Activated CD4-positive, CD25-positive, alpha-beta regulatory T cell (primary cell): Measurements from ENCODE around the gene CISD1.
A peak's percentile ranks its signal among the peaks of the same experiment; 100 is the strongest.

Experiments
- DNase-seq, 4 experiments: peaks; one replicate each; lab custom pipeline; 2025; lab: John Stamatoyannopoulos, UW

Gene CISD1

GRCh38 chr10:58265249-58265648 lies 3.7 kb upstream of the CISD1 start:
- DNase-seq, result no peak

DNA sequence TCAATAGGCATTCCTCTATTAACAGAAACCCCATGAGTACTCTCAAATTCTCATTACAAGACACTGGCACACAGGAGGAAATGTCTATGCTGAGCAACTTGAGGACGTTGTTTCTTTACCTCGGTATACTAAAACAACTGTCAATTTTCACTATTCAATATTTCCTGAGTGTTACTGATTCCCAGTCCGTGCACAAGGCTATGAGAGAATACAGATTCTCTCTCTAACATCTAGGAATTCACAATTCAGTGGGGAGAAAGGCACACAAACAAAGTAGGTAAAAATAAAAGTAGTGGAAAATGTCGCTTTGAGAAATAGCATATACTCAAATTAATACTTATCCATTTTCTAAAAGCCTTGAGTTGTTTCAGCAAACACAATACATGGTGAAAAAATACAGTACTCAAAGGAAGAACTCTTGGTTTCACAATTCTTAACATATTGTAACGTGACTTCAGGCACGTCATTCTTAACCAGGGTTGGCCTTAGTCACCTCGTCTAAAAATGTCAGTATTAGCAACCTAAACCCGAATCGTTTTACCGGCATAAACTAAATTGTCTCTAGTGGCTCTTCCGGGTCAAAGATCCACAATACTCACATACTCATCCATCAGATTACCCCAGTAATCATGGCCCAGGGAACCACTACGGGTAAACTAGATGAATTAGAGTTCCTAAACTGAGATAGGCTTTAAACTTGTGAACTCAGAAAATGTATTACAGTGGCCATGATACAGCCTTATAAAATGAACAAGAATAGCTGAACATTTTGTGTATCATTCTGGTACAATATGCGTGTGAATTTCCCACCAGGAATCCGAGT lies 2.7 kb upstream of the CISD1 start:
- no peak for DNase-seq

DNA sequence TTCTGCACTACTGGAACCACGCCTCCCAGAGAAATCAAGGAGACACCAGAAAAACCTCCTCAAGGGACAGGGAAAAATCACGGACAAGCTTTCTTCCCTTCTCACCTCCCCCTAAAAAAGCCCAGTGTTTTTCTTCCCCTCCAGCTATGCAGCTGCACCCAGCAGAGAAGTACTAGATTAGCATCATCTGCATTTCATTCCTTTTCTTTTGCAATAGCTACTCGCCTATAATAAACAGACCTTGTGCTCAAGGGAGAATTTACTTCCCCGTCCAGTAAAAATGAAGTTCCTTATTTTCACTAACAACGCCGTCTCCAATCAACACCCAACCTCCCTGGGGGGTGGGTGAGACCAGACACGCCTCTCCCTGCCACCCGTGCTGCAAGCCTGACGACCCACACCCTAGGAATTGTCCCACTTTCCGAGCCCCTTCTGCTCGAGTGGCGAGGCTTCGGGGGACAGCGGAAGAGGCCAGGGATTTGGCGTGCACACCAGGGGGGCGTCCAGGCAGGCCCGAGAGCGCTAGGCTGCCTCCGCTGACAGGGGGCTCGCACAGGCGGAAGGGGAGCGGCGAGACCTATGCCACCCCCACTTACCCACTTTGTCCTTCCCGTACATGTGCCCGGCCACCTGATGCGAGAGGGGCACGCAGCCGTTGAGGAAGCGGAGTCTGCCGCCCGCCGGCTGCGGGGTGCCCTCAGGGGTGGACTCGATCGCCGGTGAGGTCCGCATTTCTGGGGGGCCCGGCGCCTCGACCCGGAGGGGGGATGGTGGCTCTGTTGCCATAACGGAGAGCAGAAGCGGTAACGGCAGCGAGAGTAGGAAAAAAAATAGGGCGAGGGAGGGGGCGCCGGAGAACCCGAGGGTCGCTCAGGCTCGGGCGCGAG lies 1.9 kb upstream of the CISD1 start:
- peak in 1 of 4 experiments; percentile 16 for DNase-seq

DNA sequence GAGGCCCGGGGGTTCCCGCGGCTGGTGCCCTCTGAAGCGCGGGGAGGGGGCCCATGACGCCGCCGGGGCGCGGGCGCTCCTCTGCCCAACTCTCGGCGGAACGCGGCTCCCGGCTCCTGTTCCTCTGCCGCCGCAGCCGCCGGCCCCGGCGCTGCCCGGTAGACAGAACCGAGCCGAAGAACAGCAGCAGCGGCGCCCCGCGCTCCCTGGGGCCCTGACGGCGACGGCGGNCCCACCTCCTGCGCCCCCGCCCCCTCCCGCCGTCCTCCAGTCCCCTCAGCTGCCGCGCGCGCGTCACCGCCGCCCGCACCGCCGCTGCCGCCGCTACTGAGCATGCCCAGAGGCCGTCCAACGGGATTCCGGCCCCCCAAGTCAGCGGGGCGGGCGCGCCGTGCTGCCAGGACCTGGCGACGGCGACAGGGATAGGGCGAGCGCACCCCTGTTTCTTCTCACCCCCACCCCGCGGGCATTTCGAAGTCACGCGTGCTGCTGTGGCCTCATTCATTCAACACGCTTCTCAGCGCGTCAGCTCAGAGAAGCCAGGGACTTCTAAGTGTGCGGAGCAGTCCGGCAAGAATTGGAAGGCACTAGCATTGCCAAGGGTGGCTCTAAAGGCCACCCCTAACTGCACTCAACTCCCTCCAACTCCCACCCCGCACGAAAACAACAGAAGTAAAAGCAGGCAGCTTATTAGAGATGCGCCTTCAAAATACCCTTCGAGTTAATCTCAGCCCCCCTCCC lies 1.1 kb upstream of the CISD1 start, which contains the start of gene IPMK:
Gene IPMK, minus strand, starts transcription at position 182 of the 741 bp plus-strand sequence. CDS start 283 bp downstream, outside the sequence.
- DNase-seq, result peak; percentile 81 to 88 (median 84)

DNA sequence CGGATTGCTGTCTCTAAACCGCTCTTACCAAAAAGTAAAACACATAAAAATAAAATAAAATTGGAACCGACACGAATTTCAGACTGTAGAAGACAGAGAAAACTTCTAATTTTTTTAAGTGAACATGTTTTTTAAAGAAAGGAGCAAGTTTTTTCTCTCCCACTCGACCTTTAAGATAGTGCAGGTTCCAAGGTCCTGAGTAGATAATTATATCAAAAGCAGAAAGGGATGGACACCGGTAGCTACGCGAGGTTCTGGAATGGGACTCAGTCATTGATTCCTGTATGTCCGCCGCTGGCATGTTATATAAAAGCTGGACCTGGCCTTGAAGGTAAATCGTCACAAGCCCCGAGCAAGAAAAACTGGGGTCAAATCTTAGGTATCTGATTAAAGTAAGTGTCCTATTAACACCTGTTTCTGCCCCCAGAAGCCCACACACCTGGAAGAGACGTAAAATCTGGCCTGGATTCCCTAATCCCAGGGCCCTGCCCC lies 462 bp upstream of the CISD1 start:
- no peak for DNase-seq

DNA sequence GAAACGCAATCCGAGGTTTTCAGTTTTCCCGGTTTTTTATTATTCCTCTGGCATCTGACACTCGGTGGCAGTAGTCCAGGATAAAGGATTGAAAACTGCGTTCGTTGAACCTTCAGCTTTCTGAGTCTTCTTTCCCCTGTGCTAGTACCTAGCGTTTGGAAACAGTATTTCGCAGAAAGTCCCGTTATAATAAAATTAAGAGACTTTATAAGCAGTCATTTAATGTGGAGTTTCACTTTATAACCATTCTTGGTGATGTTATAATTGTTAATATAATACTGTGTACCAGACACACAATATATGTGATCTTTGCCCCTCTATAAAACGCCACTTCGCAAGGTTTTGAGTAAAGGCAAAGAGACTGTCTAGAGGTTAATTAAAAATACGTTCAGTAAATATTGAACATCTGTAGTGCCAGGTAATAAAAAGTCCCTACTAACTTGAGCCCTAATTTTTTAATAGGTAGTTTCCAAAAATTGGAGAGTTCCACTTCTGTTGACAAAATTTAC lies 874 bp downstream of the CISD1 start:
- DNase-seq, result no peak

- DNase-seq, result no peak
Measured at GRCh38 chr10:58275261-58275660, 6.3 kb downstream of the CISD1 start.

GRCh38 chr10:58275908-58276307 lies 6.9 kb downstream of the CISD1 start:
- DNase-seq, result no peak

GRCh38 chr10:58278274-58278961 lies 9.5 kb downstream of the CISD1 start:
- no peak for DNase-seq

DNA sequence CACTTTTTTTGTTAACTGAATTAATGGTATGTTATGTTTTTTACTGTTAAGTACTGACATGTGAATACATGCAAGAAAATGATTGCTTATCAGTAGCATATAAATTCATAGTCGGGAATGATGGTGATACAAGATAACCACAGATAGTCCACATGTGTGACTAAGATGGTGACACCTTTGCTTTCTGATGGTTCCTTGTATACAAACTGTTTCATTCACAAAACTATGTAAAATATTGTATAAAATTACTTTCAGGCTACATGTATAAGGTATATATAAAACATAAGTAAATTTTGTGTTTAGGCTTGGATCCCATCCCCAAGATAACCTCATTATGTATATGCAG lies 10.0 kb downstream of the CISD1 start:
- DNase-seq, result no peak

DNA sequence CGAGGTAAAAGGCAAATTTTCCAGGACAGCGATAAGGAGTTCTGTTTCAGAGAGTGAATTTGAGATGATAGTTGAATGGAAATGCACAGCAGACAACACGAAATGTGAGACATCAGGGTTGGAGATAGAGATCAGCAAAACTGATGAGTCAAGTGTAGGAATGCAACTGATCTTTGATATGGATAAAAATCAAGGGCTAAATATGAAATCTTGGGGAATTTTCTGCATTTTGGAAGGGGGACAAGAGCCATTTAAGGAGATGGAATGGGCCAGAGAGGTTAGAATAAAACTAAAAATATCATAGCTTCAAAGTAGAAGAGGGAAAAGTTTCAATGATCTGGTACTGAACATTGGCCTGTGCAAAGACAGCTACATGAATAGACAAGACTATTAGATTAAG lies 11.5 kb downstream of the CISD1 start:
- no peak for DNase-seq

DNA sequence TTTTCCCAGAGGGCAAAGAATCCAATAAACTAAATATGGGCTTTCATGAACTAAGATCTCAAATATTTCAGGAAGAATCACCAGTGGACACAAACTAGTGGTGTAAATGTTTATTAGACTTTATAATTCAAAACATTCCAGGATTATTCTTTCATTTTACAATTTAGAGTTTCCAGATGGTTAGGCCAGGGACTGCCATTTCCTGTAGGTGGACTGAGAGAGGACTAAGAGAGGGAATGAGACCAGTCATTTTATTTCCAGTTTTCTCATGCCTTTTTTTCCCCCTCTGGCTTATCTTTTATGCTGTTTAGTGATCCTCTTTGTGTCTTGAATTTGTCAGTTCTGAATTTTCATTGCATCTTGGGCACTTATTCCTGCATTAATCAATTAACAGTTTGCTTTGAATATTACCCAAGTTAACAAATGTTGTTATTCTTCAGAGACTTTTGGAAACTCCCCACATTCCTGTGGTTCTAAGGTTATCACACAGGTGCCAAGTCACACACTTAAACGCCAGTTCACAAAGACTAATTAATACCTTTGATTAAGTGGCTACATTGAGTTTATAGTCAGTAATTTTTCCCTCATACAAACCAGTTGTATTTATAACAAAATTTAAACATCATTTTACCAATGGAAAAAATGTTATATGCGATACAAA lies 12.3 kb downstream of the CISD1 start:
- no peak for DNase-seq

DNA sequence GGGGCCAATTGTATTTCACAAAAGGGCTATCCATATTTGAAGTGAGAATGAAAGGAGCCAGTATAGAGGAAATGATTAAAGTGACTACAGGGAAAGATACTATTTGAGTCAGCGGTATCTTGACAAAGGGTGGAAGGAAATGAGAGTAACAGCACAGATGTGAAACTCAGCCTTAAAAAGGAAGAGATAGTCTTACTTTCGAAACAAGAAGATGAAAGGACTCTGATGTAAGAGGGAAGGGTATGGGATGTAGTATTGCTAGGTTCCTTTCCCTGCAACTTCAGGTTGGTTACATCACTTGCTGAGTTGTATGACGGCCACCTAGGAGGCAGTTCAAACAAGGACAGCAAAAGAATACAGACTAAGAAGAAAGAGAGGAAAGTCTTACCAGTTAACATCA lies 13.7 kb downstream of the CISD1 start:
- no peak for DNase-seq

- DNase-seq, result no peak
Measured at GRCh38 chr10:58291538-58292174, 22.7 kb downstream of the CISD1 start.

DNA sequence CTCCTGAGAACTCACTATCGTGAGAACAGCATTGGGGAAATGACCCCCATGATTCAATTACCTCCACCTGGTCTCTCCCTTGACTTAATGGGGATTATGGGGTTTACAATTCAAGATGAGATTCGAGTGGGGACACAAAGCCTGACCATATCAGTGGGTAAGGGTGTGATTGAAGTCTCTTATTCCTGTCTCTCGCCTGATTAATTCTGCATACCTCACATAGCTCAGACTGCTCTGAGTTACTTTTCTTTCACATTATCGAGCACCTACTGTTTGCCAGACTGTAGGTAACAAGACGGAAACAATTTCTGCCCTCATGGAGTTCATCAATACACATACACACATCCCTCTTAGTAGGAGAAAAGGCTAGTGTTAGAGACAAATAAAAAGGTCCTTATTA lies 25.0 kb downstream of the CISD1 start:
- DNase-seq, result no peak

GRCh38 chr10:58299580-58299979 lies 30.6 kb downstream of the CISD1 start:
- peak in 3 of 4 experiments; percentile 6 to 40 (median 13) for DNase-seq

DNA sequence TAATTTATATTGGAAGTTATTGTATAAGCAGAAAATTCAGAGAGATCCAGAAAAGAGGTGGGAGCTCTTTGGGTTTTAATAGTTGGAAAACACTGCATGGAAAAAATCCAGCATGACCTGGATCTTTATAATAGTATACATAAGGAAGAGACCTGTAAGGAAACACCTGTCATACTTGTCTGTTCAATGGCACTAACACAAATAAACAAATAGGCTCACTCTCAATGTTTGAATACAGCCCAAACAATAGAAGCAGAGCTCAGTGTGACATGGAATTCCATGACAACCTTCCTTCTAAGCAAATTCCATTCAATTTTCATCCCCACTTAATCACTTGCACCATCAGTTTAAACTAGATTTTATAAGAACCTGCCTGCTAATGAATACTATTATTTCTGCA lies 31.7 kb downstream of the CISD1 start:
- DNase-seq, result no peak

DNA sequence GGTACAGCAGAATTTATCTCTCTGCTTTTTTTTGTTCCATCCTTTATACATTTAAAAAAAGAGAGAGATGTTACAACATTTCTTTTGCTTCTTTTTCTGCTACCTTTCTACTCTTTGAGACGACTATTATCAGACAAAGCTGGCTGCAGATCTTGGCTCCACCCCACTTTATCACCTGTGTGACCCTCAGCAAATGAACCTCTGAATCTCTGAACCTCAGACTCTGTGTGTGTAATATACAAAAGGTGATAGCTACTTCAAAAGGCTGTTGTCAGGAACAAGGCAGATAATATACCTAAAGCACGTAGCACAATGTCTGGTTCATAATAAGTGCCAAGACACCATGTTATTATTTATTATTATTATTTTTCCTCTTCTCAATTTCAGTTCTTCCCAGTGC lies 33.3 kb downstream of the CISD1 start:
- DNase-seq, result no peak

DNA sequence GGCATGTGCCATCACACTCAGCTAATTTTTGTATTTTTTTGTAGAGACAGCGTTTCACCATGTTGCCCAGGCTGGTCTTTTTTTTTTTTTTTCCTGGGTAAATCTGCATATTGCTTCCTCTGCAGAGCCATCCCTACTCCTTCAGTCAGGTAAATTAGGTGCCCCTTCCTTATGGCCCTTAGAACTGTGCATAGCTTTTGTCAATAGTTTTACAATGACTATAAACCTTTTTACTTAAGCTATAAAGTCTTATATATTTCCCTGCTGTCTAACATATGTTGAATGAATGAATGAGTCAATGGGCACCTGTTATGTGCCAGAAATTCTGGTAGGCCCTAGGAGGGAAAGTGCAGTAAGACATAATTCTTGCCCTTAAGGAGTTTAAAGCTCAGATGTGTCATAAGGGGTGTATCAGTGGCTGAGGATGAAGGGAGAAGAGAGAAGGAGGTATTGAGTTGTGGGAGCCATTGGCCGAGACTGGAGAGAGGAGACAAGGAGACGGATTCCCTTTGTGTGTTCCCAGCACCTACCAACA lies 35.2 kb downstream of the CISD1 start:
- DNase-seq, result no peak

DNA sequence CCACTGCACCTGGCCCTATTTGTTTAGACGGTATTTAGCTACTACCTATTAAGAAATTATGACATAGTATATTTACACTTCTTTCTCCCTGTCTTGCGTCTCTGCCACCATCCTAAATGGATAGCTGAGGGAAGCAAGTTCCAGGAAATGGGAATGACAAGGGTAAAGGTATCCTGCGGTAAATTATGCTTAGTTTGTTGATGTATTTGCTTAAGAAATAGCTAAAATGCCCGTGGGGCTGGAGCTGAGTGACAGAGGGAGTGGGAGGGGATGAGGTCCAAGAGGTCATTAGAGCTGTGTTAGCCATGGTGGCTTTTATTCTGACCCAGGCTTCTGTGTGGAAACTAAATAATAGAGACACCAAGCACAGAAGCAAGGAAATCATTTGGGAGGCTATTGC lies 36.9 kb downstream of the CISD1 start:
- DNase-seq, result no peak
